Esophagus squamous epithelium (tissue), 5 donors: ENCODE results near the gene CARD8. TPM values are rescaled to one million over a fixed set of nuclear protein-coding genes. Genes with fewer than 3 reads are reported as not detected.

ENCODE experiments used
- DNase-seq: peaks from one replicate; lab custom pipeline; 2025; lab: John Stamatoyannopoulos, UW
- H3K27ac ChIP-seq, 4 donors: fragments of 200-600 bp; sonication (generic); one replicate each; pipeline ENCODE4 v1.5.1; 2016 to 2019; ENCODE audit warnings: mild to moderate bottlenecking in 1 of 4
- H3K27me3 ChIP-seq, 4 donors: fragments of 200-600 bp; sonication (generic); 1 replicate in 3 of 4; 2 replicates in 1 of 4; pipeline versions ENCODE4 v1.5.1 to v1.6.0; 2017 to 2021; ENCODE audit warnings: antibody characterized with exemption in 1 of 4
- H3K36me3 ChIP-seq, 3 donors: fragments of 200-600 bp; sonication (generic); one replicate each; pipeline ENCODE4 v1.5.1; 2016 to 2019
- H3K4me1 ChIP-seq, 3 donors: fragments of 200-600 bp; sonication (generic); one replicate each; pipeline ENCODE4 v1.5.1; 2017 to 2019
- H3K4me3 ChIP-seq, 4 donors: fragments of 200-600 bp; sonication (generic); 1 replicate in 3 of 4; 2 replicates in 1 of 4; pipeline ENCODE4 v1.5.1; 2016 to 2019; ENCODE audit warnings: mild to moderate bottlenecking in 2 of 4, moderate library complexity in 1 of 4
- H3K9me3 ChIP-seq, 3 donors: fragments of 200-600 bp; sonication (generic); one replicate each; pipeline ENCODE4 v1.5.1; 2016 to 2019
- POLR2A ChIP-seq, 4 donors: fragments of 450-650 bp; IDR thresholded peaks; one replicate each; pipeline ENCODE4 v1.6.1; 2017; ENCODE audit warnings: antibody characterized with exemption in 4 of 4, mild to moderate bottlenecking in 4 of 4, moderate library complexity in 3 of 4
- WGBS, 2 donors: methylation state at CpG; one replicate each; pipeline ENCODE4 v1.1.5; 2018; 5-methylcytosine and 5-hydroxymethylcytosine counted together
- intact Hi-C: fragments of 100-400 bp; cut with DNase I; formaldehyde crosslinking; loops from one replicate; pipeline ENCODE4 v1.15.0; 2022
- total RNA-seq, 4 donors: library from RNA; depleted of rRNA; stranded (reverse); fragments of >200 nt; gene quantifications; one replicate each; pipeline ENCODE4 v1.1.0, GENCODE V29; 2016
- TF ChIP-seq, protein P1 (sequence below), 6 experiments: fragments of 450-650 bp in 4 of 6; fragments of 200-600 bp in 2 of 6; sonication (generic) in 2 of 6; IDR thresholded peaks; one replicate each; pipeline ENCODE4 v1.5.1; 2016 to 2019; ENCODE audit warnings: antibody characterized with exemption in 6 of 6, mild to moderate bottlenecking in 4 of 6, moderate library complexity in 4 of 6
- donor health status: DM: yes; HTN: yes; CAD: no.

Gene CARD8
- total RNA-seq, 4 donors from 2014 or later = 9.7 to 21.9 (median 11.3) TPM

DNA sequence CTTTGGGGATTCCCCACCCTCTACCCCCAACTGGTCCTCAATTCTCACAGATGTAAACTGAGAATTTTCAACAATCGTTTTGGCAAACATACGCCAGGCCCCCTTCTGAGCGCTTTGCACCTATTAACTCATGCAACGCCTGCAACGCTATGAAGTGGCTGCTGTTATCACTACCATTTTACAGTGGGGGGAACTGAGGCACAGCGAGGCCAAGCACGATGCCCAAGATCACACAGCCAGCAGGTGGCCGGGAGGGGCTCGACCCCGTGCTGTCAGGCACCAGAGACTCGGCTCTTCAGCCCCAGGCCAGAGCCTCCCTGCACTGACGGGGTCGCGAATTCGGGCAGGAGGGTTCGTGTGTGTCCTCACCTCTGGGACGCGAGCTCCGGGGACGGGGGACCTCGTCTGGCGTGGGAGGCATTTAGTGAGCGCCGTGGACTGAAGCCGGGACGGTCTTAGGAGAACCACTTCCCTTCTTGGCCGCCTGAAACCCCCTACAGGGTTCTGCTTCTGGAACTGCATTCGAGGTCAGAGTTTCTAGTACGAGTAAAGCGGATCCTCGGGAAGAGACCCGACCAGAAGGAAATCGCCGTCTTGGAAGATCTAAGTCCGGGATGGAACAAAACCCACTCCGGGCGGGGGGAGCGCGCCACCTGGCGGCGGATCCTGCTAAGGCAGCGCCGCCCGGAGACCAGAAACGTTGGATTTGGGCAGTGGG lies 35.2 kb upstream of the CARD8 start:
- DNase-seq = no peak
- Histone ChIP-seq H3K9me3 (peaks cover 0 to 14% (median 4%) of the 10 kb centered on the region in 3 donors), H3K27me3 (peaks cover 0 to 30% (median 0%) of the 10 kb centered on the region in 4 donors), H3K4me3 (peak overlapping the region; percentile 22 to 61 (median 38)), H3K27ac (peak overlapping the region in 1 of 4 donors; percentile 33), H3K36me3 (peaks cover 0 to 2% (median 0%) of the 10 kb centered on the region in 3 donors), H3K4me1 (peaks cover 10 to 17% (median 14%) of the 10 kb centered on the region in 3 donors)
- intact Hi-C loops = no loop called here
- TF ChIP-seq, protein P1, sequence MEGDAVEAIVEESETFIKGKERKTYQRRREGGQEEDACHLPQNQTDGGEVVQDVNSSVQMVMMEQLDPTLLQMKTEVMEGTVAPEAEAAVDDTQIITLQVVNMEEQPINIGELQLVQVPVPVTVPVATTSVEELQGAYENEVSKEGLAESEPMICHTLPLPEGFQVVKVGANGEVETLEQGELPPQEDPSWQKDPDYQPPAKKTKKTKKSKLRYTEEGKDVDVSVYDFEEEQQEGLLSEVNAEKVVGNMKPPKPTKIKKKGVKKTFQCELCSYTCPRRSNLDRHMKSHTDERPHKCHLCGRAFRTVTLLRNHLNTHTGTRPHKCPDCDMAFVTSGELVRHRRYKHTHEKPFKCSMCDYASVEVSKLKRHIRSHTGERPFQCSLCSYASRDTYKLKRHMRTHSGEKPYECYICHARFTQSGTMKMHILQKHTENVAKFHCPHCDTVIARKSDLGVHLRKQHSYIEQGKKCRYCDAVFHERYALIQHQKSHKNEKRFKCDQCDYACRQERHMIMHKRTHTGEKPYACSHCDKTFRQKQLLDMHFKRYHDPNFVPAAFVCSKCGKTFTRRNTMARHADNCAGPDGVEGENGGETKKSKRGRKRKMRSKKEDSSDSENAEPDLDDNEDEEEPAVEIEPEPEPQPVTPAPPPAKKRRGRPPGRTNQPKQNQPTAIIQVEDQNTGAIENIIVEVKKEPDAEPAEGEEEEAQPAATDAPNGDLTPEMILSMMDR (IDR thresholded peaks at IDR 0.05) = peak; percentile 84 to 98 (median 94)
- TF ChIP-seq POLR2A (IDR thresholded peaks at IDR 0.05) = no peak
- 0 to 6% methylated on average over 4 to 6 of the region's 45 CpGs for WGBS, 2 donors

DNA sequence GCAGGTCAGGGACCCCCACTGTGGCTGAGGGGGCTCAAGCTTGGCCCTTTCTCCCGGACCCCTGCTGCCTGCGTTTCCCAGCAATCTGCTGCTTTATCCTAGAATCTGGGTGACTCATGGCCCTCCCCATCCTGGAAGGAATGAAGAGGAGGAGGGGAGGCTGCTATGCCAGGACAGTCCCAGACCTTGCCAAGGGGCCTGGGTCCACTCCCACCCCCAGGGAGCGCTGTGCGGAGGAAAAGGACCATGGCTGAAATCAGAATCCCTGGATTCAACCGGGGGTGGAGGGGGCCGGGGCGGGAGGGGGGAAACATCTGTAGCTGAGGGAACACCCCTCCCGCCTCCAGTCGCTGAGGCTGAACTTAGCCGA lies 34.7 kb upstream of the CARD8 start:
- 0 to 25% methylated on average over 4 to 8 of the region's 10 CpGs for WGBS, 2 donors
- Histone ChIP-seq H3K27ac (no peak overlapping the region), H3K9me3 (peaks cover 0 to 14% (median 4%) of the 10 kb centered on the region in 3 donors), H3K36me3 (peaks cover 0 to 3% (median 0%) of the 10 kb centered on the region in 3 donors), H3K4me3 (peak overlapping the region in 3 of 4 donors; percentile 33 to 61 (median 42)), H3K27me3 (peaks cover 0 to 26% (median 0%) of the 10 kb centered on the region in 4 donors), H3K4me1 (peaks cover 10 to 17% (median 14%) of the 10 kb centered on the region in 3 donors)
- no peak for DNase-seq
- no peak for TF ChIP-seq POLR2A (IDR thresholded peaks at IDR 0.05)
- TF ChIP-seq, protein P1 (IDR thresholded peaks at IDR 0.05) = no peak
- intact Hi-C loops = no loop called here

DNA sequence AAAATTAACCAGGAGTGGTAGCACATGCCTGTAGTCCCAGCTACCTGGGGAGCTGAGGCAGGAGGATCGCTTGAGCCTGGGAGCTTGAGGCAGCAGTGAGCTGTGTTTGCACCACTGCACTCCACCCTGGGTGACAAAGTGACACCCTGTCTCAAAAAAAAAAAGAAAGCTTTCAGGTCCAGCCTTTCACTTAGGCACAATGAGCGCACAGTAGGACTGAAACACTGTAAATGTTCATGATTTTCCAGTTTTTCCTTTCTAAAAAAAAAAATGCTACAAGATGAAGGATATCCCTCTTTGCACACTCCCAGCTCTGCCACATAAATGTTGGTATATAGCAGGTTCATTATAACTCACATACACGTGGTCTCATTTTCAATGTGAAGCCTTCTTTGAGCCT lies 32.0 kb upstream of the CARD8 start:
- H3K4me1 ChIP-seq = peaks cover 10 to 17% (median 14%) of the 10 kb centered on the region in 3 donors
- 85 to 88% methylated on average over 3 of the region's 3 CpGs for WGBS, 2 donors
- peaks cover 0 to 3% (median 0%) of the 10 kb centered on the region in 3 donors for H3K36me3 ChIP-seq
- peaks cover 0 to 25% (median 12%) of the 10 kb centered on the region in 3 donors for H3K9me3 ChIP-seq
- no peak for DNase-seq
- peaks cover 0 to 17% (median 0%) of the 10 kb centered on the region in 4 donors for H3K27me3 ChIP-seq
- no peak overlapping the region for H3K27ac ChIP-seq
- intact Hi-C loops = no loop called here
- no peak for TF ChIP-seq POLR2A (IDR thresholded peaks at IDR 0.05)
- TF ChIP-seq, protein P1 (IDR thresholded peaks at IDR 0.05) = no peak
- H3K4me3 ChIP-seq = no peak overlapping the region

DNA sequence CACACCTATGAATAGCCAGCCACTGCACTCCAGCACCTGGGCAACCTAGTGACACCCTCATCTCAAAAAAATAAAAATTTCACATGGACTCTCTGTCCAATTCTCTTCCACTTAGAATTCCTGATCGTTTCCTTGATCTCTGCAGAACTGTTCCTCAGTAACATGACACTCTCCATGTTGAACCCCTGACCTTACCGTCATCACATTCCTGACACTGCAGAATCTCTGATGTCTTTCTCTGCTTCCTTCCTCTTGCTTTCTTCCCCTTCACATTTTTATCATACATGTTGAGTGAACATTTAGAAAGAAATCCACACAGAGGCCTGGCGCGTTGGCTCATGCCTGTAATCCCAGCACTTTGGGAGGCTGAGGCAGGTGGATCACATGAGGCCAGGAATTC lies 29.2 kb upstream of the CARD8 start:
- peaks cover 0 to 26% (median 14%) of the 10 kb centered on the region in 3 donors for H3K9me3 ChIP-seq
- TF ChIP-seq, protein P1 (IDR thresholded peaks at IDR 0.05) = no peak
- no peak for TF ChIP-seq POLR2A (IDR thresholded peaks at IDR 0.05)
- 68 to 78% methylated on average over 2 to 3 of the region's 4 CpGs for WGBS, 2 donors
- no peak overlapping the region for H3K27ac ChIP-seq
- DNase-seq = no peak
- H3K4me1 ChIP-seq = no peaks in the 10 kb centered on the region
- peaks cover 0 to 3% (median 0%) of the 10 kb centered on the region in 3 donors for H3K36me3 ChIP-seq
- no peak overlapping the region for H3K4me3 ChIP-seq
- peaks cover 0 to 5% (median 0%) of the 10 kb centered on the region in 4 donors for H3K27me3 ChIP-seq
- intact Hi-C loops = no loop called here

DNA sequence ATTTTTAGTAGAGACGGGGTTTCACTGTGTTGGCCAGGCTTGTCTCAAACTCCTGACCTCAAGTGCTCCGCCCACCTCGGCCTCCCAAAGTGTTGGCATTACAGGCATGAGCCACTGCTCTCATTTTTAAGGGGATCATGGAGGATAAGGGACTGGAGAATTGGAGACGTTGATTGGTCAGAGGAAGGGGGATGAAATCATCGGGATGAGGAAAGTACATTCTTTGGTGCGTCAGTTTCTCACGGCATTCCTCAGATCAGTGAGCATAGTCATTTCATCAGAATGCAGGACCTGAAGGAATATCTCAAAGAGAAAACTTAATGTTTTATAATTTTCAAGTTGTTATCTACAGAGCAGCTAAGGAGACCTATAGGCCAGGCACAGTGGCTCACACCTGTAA lies 28.2 kb upstream of the CARD8 start:
- Histone ChIP-seq H3K4me1 (no peaks in the 10 kb centered on the region), H3K27ac (no peak overlapping the region), H3K9me3 (peaks cover 0 to 26% (median 14%) of the 10 kb centered on the region in 3 donors), H3K36me3 (peaks cover 0 to 3% (median 0%) of the 10 kb centered on the region in 3 donors), H3K4me3 (no peak overlapping the region), H3K27me3 (no peaks in the 10 kb centered on the region)
- TF ChIP-seq POLR2A (IDR thresholded peaks at IDR 0.05) = no peak
- TF ChIP-seq, protein P1 (IDR thresholded peaks at IDR 0.05) = no peak
- 93 to 94% methylated on average over 7 of the region's 7 CpGs for WGBS, 2 donors
- intact Hi-C loops = no loop called here
- DNase-seq = no peak
